Stimulated activated CD4-positive, alpha-beta T cell treated with anti-CD3 and anti-CD28 coated beads, Interleukin-4, amount 100 ng/mL, for 1 hour (primary cell): ENCODE measurements around the gene TLK2.

Source experiments
- DNase-seq: peaks from one replicate; pipeline ENCODE4 v3.0.0-alpha.2; 2020

The TLK2 gene

GRCh38 chr17:62658136-62658920 lies 179.7 kb downstream of the TLK2 start:
- no peak for DNase-seq

- DNase-seq, result no peak
Observed at GRCh38 chr17:62660629-62661118, 182.0 kb downstream of the TLK2 start.

- DNase-seq, result no peak
Observed at GRCh38 chr17:62661337-62661736, 182.7 kb downstream of the TLK2 start.

- no peak for DNase-seq
Observed at GRCh38 chr17:62662855-62663254, 184.2 kb downstream of the TLK2 start.
